ENCODE results near the gene SGMS1. TPM values are rescaled to one million over a fixed set of nuclear protein-coding genes. Genes with fewer than 3 reads are reported as not detected.

SGMS1 gene
- total RNA-seq, 4 donors from 2014 or later = 28.3 to 44.5 (median 41.7) TPM

DNA sequence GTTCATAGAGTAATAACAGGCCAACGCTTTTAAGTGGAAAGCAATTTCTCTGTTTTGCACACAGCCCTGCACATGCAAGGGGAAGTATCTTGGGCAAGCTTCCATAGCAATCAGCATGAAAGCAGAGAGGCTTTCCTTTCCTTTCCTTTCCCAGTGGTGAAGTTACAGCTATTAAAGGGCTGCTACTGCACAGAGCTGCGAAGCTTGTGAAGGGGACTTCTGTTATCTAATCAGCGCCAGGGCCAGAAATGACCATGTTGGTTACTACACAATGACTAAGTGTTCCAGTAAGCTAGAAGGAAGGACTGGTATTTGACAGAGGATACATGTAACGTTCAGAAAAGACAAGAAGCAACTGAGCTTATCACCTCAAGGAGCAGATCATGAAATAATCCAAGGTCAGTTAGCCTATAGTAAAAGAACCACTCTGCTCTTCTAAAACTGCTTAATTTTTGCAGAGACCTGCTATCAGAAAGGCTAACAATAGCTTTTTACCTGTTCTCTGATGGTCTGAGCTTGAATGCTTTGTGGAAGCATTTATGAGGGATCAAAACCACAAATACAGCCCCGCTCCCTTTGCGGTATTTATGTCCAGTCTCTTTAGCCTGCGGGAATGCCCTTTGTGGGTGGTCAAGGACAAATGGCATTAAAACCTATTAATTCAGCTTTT lies 45.9 kb downstream of the SGMS1 start:
- 50 to 54% methylated on average over 4 to 7 of the region's 7 CpGs for WGBS, 2 donors (ENCODE audit: low coverage in 1 of 2)
- H3K27ac ChIP-seq = peak overlapping the region; percentile 26 to 50 (median 42)
- H3K9me3 ChIP-seq = peaks cover 0 to 4% of the 10 kb centered on the region in 2 donors
- H3K27me3 ChIP-seq = no peaks in the 10 kb centered on the region
- TF ChIP-seq POLR2A (IDR thresholded peaks at IDR 0.05) (no peak), EP300 (IDR thresholded peaks at IDR 0.05; ENCODE audit: low read depth) (no peak), POLR2AphosphoS5 (IDR thresholded peaks at IDR 0.05) (no peak)
- TF ChIP-seq, protein P1, sequence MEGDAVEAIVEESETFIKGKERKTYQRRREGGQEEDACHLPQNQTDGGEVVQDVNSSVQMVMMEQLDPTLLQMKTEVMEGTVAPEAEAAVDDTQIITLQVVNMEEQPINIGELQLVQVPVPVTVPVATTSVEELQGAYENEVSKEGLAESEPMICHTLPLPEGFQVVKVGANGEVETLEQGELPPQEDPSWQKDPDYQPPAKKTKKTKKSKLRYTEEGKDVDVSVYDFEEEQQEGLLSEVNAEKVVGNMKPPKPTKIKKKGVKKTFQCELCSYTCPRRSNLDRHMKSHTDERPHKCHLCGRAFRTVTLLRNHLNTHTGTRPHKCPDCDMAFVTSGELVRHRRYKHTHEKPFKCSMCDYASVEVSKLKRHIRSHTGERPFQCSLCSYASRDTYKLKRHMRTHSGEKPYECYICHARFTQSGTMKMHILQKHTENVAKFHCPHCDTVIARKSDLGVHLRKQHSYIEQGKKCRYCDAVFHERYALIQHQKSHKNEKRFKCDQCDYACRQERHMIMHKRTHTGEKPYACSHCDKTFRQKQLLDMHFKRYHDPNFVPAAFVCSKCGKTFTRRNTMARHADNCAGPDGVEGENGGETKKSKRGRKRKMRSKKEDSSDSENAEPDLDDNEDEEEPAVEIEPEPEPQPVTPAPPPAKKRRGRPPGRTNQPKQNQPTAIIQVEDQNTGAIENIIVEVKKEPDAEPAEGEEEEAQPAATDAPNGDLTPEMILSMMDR (IDR thresholded peaks at IDR 0.05) = no peak
- intact Hi-C loops (cut with DNase I; ENCODE audit: low total_unique reads) = no loop called here
- DNase-seq = peak; percentile 26
- H3K4me1 ChIP-seq = peaks cover 20 to 46% (median 39%) of the 10 kb centered on the region in 4 donors
- in situ Hi-C loops (cut with MboI; ENCODE audit: low pct_ligation_motif_present in 1 of 4, low pct_unique_long_range_greater_than_20kb in 1 of 4, low sequenced_read_pairs in 3 of 4) = no loop called here
- H3K4me3 ChIP-seq = no peak overlapping the region
- H3K36me3 ChIP-seq = no peaks in the 10 kb centered on the region

DNA sequence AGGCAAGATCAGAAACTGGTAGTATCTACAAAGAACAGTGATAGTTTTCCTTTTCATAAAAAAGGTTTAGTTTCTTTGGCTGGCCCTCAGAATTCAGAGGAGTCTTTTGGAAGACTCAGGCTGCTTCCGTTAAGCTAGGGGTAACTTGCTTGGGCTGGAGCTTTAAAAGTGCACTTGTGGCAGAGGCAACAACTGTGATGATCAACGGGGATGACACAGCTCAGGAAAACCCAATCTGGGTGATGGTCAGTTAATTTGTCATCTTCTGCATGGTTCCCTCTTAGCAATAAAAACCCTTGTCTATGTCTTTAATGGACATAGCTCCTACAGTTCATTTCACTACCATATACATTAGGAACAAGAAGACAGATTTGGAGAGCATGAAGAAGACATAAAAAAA lies 46.7 kb downstream of the SGMS1 start:
- H3K4me3 ChIP-seq = no peak overlapping the region
- in situ Hi-C loops (cut with MboI; ENCODE audit: low pct_ligation_motif_present in 1 of 4, low pct_unique_long_range_greater_than_20kb in 1 of 4, low sequenced_read_pairs in 3 of 4) = no loop called here
- H3K27ac ChIP-seq = peak overlapping the region in 1 of 4 donors; percentile 50
- H3K27me3 ChIP-seq = no peaks in the 10 kb centered on the region
- TF ChIP-seq, protein P1 (IDR thresholded peaks at IDR 0.05) = no peak
- TF ChIP-seq POLR2A (IDR thresholded peaks at IDR 0.05) = no peak
- no peak for TF ChIP-seq EP300 (IDR thresholded peaks at IDR 0.05; ENCODE audit: low read depth)
- no peak for TF ChIP-seq POLR2AphosphoS5 (IDR thresholded peaks at IDR 0.05)
- DNase-seq = no peak
- no peaks in the 10 kb centered on the region for H3K36me3 ChIP-seq
- peaks cover 0 to 4% of the 10 kb centered on the region in 2 donors for H3K9me3 ChIP-seq
- WGBS, 2 donors (ENCODE audit: low coverage in 1 of 2) = 95% methylated on average over 2 of the region's 2 CpGs; no CpG with 5 or more reads in 1 of the 2 donors
- H3K4me1 ChIP-seq = peaks cover 20 to 44% (median 39%) of the 10 kb centered on the region in 4 donors
- intact Hi-C loops (cut with DNase I; ENCODE audit: low total_unique reads) = no loop called here

DNA sequence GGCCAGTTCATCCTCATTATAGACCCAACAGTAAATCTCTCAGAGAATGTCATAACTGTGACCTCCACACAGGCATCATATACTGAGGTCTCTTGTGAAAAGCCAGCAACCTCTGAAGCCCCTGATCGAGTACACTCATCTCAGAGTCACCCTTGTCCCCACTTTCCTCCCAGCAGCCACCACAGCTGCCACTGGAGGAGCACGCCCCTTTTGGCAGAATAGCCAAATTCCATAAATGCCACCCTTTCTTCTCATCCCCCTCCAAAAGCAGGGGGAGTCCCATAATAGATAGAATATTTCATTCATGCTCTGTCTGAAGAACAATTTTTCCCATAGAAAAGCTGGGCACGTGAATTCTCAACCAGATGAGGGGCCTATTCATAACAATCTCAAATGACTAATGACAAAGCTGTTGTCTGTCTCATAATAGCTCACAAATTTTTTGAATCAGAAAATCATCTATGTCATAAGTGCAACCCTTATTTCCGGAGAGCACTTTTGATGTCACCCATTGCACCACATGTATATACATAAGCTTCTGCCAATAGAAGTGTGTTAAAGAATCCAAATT lies 47.4 kb downstream of the SGMS1 start:
- Histone ChIP-seq H3K4me3 (no peak overlapping the region), H3K27me3 (no peaks in the 10 kb centered on the region), H3K9me3 (peaks cover 0 to 4% of the 10 kb centered on the region in 2 donors), H3K27ac (no peak overlapping the region), H3K36me3 (no peaks in the 10 kb centered on the region), H3K4me1 (peaks cover 20 to 44% (median 39%) of the 10 kb centered on the region in 4 donors)
- in situ Hi-C loops (cut with MboI; ENCODE audit: low pct_ligation_motif_present in 1 of 4, low pct_unique_long_range_greater_than_20kb in 1 of 4, low sequenced_read_pairs in 3 of 4) = no loop called here
- no peak for DNase-seq
- WGBS, 2 donors (ENCODE audit: low coverage in 1 of 2) = 64 to 86% methylated on average over 4 of the region's 4 CpGs
- no peak for TF ChIP-seq POLR2AphosphoS5 (IDR thresholded peaks at IDR 0.05)
- TF ChIP-seq, protein P1 (IDR thresholded peaks at IDR 0.05) = no peak
- no peak for TF ChIP-seq POLR2A (IDR thresholded peaks at IDR 0.05)
- TF ChIP-seq EP300 (IDR thresholded peaks at IDR 0.05; ENCODE audit: low read depth) = no peak
- intact Hi-C loops (cut with DNase I; ENCODE audit: low total_unique reads) = no loop called here

DNA sequence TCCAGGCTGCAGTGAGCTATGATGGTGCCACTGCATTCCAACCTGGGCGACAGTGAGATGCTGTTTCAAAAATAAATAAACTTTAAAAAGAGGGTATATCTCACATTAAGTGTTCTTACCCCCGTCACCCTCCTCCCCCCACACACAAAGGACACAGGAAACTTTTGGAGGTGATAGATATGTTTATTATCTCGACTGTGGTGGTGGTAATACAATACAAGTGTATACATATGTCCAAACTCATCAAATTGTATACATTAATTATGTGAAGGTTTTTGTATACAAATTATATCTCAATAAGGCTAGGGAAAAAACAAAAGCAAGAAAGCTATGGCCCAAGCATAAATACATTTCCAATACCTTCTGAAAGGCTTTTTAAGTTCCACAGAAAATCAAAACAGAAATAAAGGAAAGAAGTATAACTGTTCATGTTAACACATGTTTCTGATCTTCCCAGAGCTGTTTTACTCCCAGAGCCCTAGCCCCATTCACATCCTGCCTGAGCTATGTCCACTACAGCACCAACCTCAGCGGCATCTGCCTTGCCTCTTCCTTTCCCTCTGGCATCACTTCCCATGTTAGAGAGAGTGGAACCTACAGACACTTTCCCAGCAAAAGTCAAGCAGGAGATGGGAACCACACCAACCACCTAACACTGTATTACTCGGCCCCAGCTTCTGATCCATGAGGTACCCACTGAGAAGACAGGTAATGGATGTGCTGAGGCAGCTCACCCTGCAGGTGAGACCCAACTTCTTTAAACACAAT lies 48.1 kb downstream of the SGMS1 start:
- Histone ChIP-seq H3K9me3 (peaks cover 0 to 4% of the 10 kb centered on the region in 2 donors), H3K36me3 (no peaks in the 10 kb centered on the region), H3K27me3 (no peaks in the 10 kb centered on the region), H3K4me1 (peaks cover 20 to 39% (median 33%) of the 10 kb centered on the region in 4 donors), H3K27ac (no peak overlapping the region), H3K4me3 (no peak overlapping the region)
- TF ChIP-seq EP300 (IDR thresholded peaks at IDR 0.05; ENCODE audit: low read depth) = no peak
- TF ChIP-seq, protein P1 (IDR thresholded peaks at IDR 0.05) = no peak
- no peak for TF ChIP-seq POLR2AphosphoS5 (IDR thresholded peaks at IDR 0.05)
- TF ChIP-seq POLR2A (IDR thresholded peaks at IDR 0.05) = no peak
- in situ Hi-C loops (cut with MboI; ENCODE audit: low pct_ligation_motif_present in 1 of 4, low pct_unique_long_range_greater_than_20kb in 1 of 4, low sequenced_read_pairs in 3 of 4) (no loop called here), intact Hi-C loops (cut with DNase I; ENCODE audit: low total_unique reads) (no loop called here)
- DNase-seq = no peak
- 86 to 88% methylated on average over 2 to 5 of the region's 5 CpGs for whole genome bisulfite sequencing, 2 donors (ENCODE audit: low coverage in 1 of 2)

Data from transverse colon (tissue), 4 donors.